HepG2 (cell line): ENCODE measurements around the gene TEKT5. TPM values are rescaled to one million over a fixed set of nuclear protein-coding genes. Genes with fewer than 3 reads are reported as not detected.

Source experiments
- ATAC-seq: fragments of 200-7000 bp; cut with Tn5 transposase; 3 replicates; pipeline ENCODE4 v1.9.1; 2020; ENCODE audit warnings: mild to moderate bottlenecking, moderate library complexity
- BruUV-seq: library from RNA; stranded (reverse); fragments of 400-500 nt; replicated peaks from 2 replicates; lab custom pipeline; 2021; lab: Mats Ljungman, UMichigan
- CTCF ChIA-PET: fragments of 300-600 bp; formaldehyde crosslinking; extraction: SDS; loops from one replicate; lab custom pipeline; 2021; ENCODE audit warnings: low total read pairs, inconsistent platforms, low intra/inter-chr PET ratio; lab: Yijun Ruan, JAX
- POLR2A ChIA-PET: fragments of 350-600 bp; sonication (Branson Sonifier 250); formaldehyde crosslinking; loops from one replicate; lab custom pipeline; 2020; ENCODE audit warnings: antibody characterized with exemption, inconsistent platforms; lab: Yijun Ruan, JAX
- DNase-seq: peaks from one replicate; pipeline ENCODE4 v3.0.0-alpha.2; 2015; ENCODE audit warnings: low spot score
- FAIRE-seq: peaks from 3 replicates; lab custom pipeline; 2011; peaks lifted over from hg19 to GRCh38; lab: Jason Lieb, UNC
- H2AFZ ChIP-seq: one replicate; pipeline ENCODE4 v1.6.1; 2011; ENCODE audit warnings: low read length, inconsistent platforms
- H3K27ac ChIP-seq: fragments of 300-600 bp; 3 replicates; pipeline ENCODE4 v1.8.0; 2011; ENCODE audit warnings: mixed run types, mild to moderate bottlenecking, mixed read lengths, low read length, inconsistent platforms; ENCODE audit not compliant: insufficient read depth; ENCODE audit errors: extremely low read length
- H3K27me3 ChIP-seq, 2 experiments: fragments of 200-600 bp in 1 of 2; 2 replicates in 1 of 2; 3 replicates in 1 of 2; pipeline versions ENCODE4 v1.6.0 to v1.8.0; 2011; ENCODE audit warnings: low read length in 2 of 2, mild to moderate bottlenecking in 2 of 2, moderate library complexity in 2 of 2, inconsistent platforms in 1 of 2; ENCODE audit not compliant: insufficient read depth in 2 of 2, control insufficient read depth in 1 of 2
- H3K36me3 ChIP-seq, 2 experiments: fragments of 200-600 bp in 1 of 2; replicated peaks in 1 of 2; 2 replicates in 1 of 2; 3 replicates in 1 of 2; pipeline versions ENCODE4 v1.5.1 to v1.8.0; 2011; ENCODE audit warnings: low read length in 2 of 2, inconsistent platforms in 1 of 2; ENCODE audit not compliant: insufficient read depth in 2 of 2, control insufficient read depth in 1 of 2
- H3K4me1 ChIP-seq: 2 replicates; pipeline ENCODE4 v1.5.1; 2012; ENCODE audit warnings: low read length, inconsistent platforms; ENCODE audit not compliant: insufficient read depth
- H3K4me2 ChIP-seq: 2 replicates; pipeline ENCODE4 v1.6.0; 2011; ENCODE audit warnings: low read depth, low read length, inconsistent platforms
- H3K4me3 ChIP-seq, 3 experiments: fragments of 200-600 bp in 1 of 3; sonication (generic), shearing (Covaris generic) in 1 of 3; replicated peaks in 1 of 3; 2 replicates each; pipeline ENCODE4 v1.5.1; 2011 to 2016; ENCODE audit warnings: low read length in 3 of 3, inconsistent platforms in 2 of 3, low read depth in 2 of 3, mild to moderate bottlenecking in 2 of 3, control low read depth in 1 of 3, mixed read lengths in 1 of 3; ENCODE audit not compliant: insufficient read depth in 1 of 3
- H3K79me2 ChIP-seq: one replicate; pipeline ENCODE4 v1.6.1; 2011; ENCODE audit warnings: low read length, inconsistent platforms; ENCODE audit not compliant: insufficient read depth
- H3K9ac ChIP-seq: 2 replicates; pipeline ENCODE4 v1.6.0; 2011; ENCODE audit warnings: mild to moderate bottlenecking, low read depth, low read length, inconsistent platforms; ENCODE audit not compliant: insufficient read depth
- H3K9me3 ChIP-seq: 2 replicates; pipeline ENCODE4 v1.5.1; 2012; ENCODE audit warnings: mild to moderate bottlenecking, low read length
- H4K20me1 ChIP-seq: 2 replicates; pipeline ENCODE4 v1.6.0; 2011; ENCODE audit warnings: inconsistent platforms, mild to moderate bottlenecking, low read length, moderate library complexity; ENCODE audit not compliant: insufficient read depth
- DPF2 ChIP-seq: sonication (generic); formaldehyde crosslinking; IDR thresholded peaks from 2 replicates; pipeline ENCODE4 v1.4.0; 2020; ENCODE audit warnings: mild to moderate bottlenecking, low read depth, missing genetic modification reagents, borderline replicate concordance
- HIC2 ChIP-seq: sonication (generic); formaldehyde crosslinking; IDR thresholded peaks from 2 replicates; pipeline ENCODE4 v1.9.0; 2022; ENCODE audit warnings: low read depth, missing genetic modification reagents
- NFKB2 ChIP-seq: sonication (generic); formaldehyde crosslinking; IDR thresholded peaks from 2 replicates; pipeline ENCODE4 v1.4.0; 2020; ENCODE audit warnings: missing genetic modification reagents, borderline replicate concordance
- THAP9 ChIP-seq: sonication (generic); formaldehyde crosslinking; IDR thresholded peaks from 2 replicates; pipeline ENCODE4; 2020; ENCODE audit warnings: missing genetic modification reagents, mild to moderate bottlenecking, borderline replicate concordance
- ZBTB46 ChIP-seq: sonication (generic); formaldehyde crosslinking; IDR thresholded peaks from 2 replicates; pipeline ENCODE4 v1.4.0; 2020; ENCODE audit warnings: mild to moderate bottlenecking, missing genetic modification reagents, borderline replicate concordance
- ZFP91 ChIP-seq: sonication (generic); formaldehyde crosslinking; IDR thresholded peaks from 2 replicates; pipeline ENCODE4 v1.9.0; 2022; ENCODE audit warnings: missing genetic modification reagents, mild to moderate bottlenecking, borderline replicate concordance
- ZNF414 ChIP-seq: sonication (generic); formaldehyde crosslinking; IDR thresholded peaks from 2 replicates; pipeline ENCODE4 v1.5.0; 2020; ENCODE audit warnings: missing genetic modification reagents
- ZNF441 ChIP-seq: sonication (generic); formaldehyde crosslinking; IDR thresholded peaks from 2 replicates; pipeline ENCODE4 v1.7.0; 2021; ENCODE audit warnings: missing genetic modification reagents, borderline replicate concordance
- ZNF687 ChIP-seq: sonication (generic); formaldehyde crosslinking; IDR thresholded peaks from 2 replicates; pipeline ENCODE4 v1.5.1; 2020; ENCODE audit warnings: mild to moderate bottlenecking, missing genetic modification reagents, moderate library complexity
- WGBS: methylation state at CpG from one replicate; pipeline ENCODE4 v1.1.6; 2017; ENCODE audit warnings: low lambda C conversion rate; 5-methylcytosine and 5-hydroxymethylcytosine counted together
- in situ Hi-C: cut with HindIII; loops from 2 replicates; pipeline ENCODE4 v1.10.0; 2017; ENCODE audit warnings: low pct_unique_long_range_greater_than_20kb; ENCODE audit not compliant: extremely low pct_ligation_motif_present
- intact Hi-C: fragments of 100-400 bp; cut with micrococcal nuclease; formaldehyde crosslinking; loops from one replicate; pipeline ENCODE4 v1.10.0; 2022; ENCODE audit not compliant: unreplicated experiment
- polyA plus RNA-seq, 8 experiments: library from polyadenylated mRNA; depleted of rRNA in 3 of 8; stranded (reverse) in 7 of 8; unstranded in 1 of 8; fragments of >200 nt; fragmentation: Illumina TruSeq in 4 of 8; extraction: Trizol in 4 of 8; gene quantifications; 2 replicates each; pipeline versions ENCODE4 v1.2.1 to v1.2.3, GENCODE V29; 2011 to 2016; ENCODE audit warnings: low read depth in 4 of 8, missing spikeins in 1 of 8, mixed read lengths in 1 of 8; ENCODE audit not compliant: insufficient read depth in 1 of 8
- total RNA-seq, 5 experiments: library from RNA; depleted of rRNA; stranded (reverse); fragments of >200 nt; fragmentation: Illumina TruSeq; extraction: Trizol; gene quantifications; 2 replicates each; pipeline ENCODE4 v1.2.3, GENCODE V29; 2016; ENCODE audit warnings: low read depth in 1 of 5

TEKT5 gene
- total and polyA plus RNA-seq, 2 of the 13 experiments (the other 11 are each of a cell fraction or from before 2014, with no cell fraction given) = 0.16 TPM; not detected in 1

- ATAC-seq = no peak
- H3K27me3 ChIP-seq = peaks cover 3 to 42% of the 10 kb centered on the region in 2 experiments
- no peak overlapping the region for H3K27ac ChIP-seq
- in situ Hi-C loops = no loop called here
- no peaks in the 10 kb centered on the region for H3K36me3 ChIP-seq
- no TSS peak for BruUV-seq
- H3K4me1 ChIP-seq = peaks cover 64% of the 10 kb centered on the region
- ChIA-PET CTCF (no interaction called here), POLR2A (no interaction called here)
- H3K79me2 ChIP-seq = no peaks in the 10 kb centered on the region
- no peak overlapping the region for H3K4me2 ChIP-seq
- H2AFZ ChIP-seq = no peak overlapping the region
- WGBS = 45% methylated on average over 10 of the region's 11 CpGs
- no peak for DNase-seq
- no peaks in the 10 kb centered on the region for H4K20me1 ChIP-seq
- FAIRE-seq = no peak
- H3K4me3 ChIP-seq = no peak overlapping the region
- H3K9ac ChIP-seq = no peak overlapping the region
- no peaks in the 10 kb centered on the region for H3K9me3 ChIP-seq
- intact Hi-C loops = no loop called here
- TF ChIP-seq ZFP91 = 0 out of 2 replicates have a peak, but pooled peaks have one; percentile 23
- TF ChIP-seq ZBTB46 (CRISPR knock-in tag) = no peak
- TF ChIP-seq HIC2 = 0 out of 2 replicates have a peak, but pooled peaks have one; percentile 63
- TF ChIP-seq ZNF441 (CRISPR knock-in tag) = 0 out of 2 replicates have a peak, but pooled peaks have one; percentile 40
- TF ChIP-seq DPF2 (CRISPR knock-in tag) = no peak
- no peak for TF ChIP-seq ZNF414 (CRISPR knock-in tag)
- TF ChIP-seq NFKB2 = peak; percentile 24; the same call in 1 of the 2 replicates
- peak; percentile 53; the same call in 1 of the 2 replicates for TF ChIP-seq ZNF687
- TF ChIP-seq THAP9 (CRISPR knock-in tag) = peak; percentile 59; the same call in 1 of the 2 replicates
Observed at GRCh38 chr16:10598157-10598556, 96.6 kb downstream of the TEKT5 start.
